ENCODE data around the gene ENTHD1.

DNA sequence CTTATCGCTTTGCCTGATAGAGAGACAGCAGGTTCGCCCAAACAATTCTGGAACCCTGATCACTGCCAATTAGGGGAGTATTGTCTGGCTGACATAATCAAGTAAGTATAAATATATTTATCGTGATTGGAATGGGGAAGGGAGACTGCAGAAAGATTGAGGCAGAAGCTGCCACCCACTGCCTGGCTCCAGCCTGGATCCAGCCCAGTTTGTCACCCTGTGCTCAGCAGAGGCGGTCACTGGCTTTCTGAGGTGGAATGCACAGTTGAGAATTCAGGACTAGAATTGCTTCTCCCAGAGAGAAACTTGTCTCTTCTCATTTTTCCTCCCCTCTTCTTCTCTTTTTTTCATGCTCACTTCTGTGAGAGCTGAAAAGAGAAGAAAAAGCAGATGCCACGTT, 33.2 kb upstream of the ENTHD1 start:
- TF ChIP-seq, protein P1, sequence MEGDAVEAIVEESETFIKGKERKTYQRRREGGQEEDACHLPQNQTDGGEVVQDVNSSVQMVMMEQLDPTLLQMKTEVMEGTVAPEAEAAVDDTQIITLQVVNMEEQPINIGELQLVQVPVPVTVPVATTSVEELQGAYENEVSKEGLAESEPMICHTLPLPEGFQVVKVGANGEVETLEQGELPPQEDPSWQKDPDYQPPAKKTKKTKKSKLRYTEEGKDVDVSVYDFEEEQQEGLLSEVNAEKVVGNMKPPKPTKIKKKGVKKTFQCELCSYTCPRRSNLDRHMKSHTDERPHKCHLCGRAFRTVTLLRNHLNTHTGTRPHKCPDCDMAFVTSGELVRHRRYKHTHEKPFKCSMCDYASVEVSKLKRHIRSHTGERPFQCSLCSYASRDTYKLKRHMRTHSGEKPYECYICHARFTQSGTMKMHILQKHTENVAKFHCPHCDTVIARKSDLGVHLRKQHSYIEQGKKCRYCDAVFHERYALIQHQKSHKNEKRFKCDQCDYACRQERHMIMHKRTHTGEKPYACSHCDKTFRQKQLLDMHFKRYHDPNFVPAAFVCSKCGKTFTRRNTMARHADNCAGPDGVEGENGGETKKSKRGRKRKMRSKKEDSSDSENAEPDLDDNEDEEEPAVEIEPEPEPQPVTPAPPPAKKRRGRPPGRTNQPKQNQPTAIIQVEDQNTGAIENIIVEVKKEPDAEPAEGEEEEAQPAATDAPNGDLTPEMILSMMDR (IDR thresholded peaks at IDR 0.05; ENCODE audit: insufficient read depth, low read length, poor library complexity, severe bottlenecking): no peak
- no peak for TF ChIP-seq EZH2phosphoT487 (conservative IDR thresholded peaks at IDR 0.05; ENCODE audit: low read length)

Measured in SU-DHL-6 (cell line).